Mucosa of stomach (tissue), 1 donor: ENCODE data around the gene ZNF407.

Source experiments
- H3K27me3 ChIP-seq: one replicate; pipeline ENCODE4 v1.7.0; 2013; ENCODE audit warnings: mild to moderate bottlenecking, low read length; ENCODE audit not compliant: control insufficient read depth, insufficient read depth
- H3K36me3 ChIP-seq: one replicate; pipeline ENCODE4 v1.7.0; 2013; ENCODE audit warnings: low read length; ENCODE audit not compliant: control insufficient read depth, insufficient read depth
- H3K4me1 ChIP-seq: one replicate; pipeline ENCODE4 v1.7.0; 2013; ENCODE audit warnings: mild to moderate bottlenecking, low read length; ENCODE audit not compliant: control insufficient read depth, insufficient read depth
- H3K4me3 ChIP-seq: one replicate; pipeline ENCODE4 v1.7.0; 2013; ENCODE audit warnings: low read length
- H3K9ac ChIP-seq: one replicate; pipeline ENCODE4 v1.7.0; 2013; ENCODE audit warnings: mild to moderate bottlenecking, low read length, moderate library complexity
- H3K9me3 ChIP-seq: one replicate; pipeline ENCODE4 v1.7.0; 2013; ENCODE audit warnings: mild to moderate bottlenecking, low read length, moderate library complexity; ENCODE audit not compliant: control insufficient read depth
- donor health status: Pancreatic carcinoma.

Gene ZNF407

DNA sequence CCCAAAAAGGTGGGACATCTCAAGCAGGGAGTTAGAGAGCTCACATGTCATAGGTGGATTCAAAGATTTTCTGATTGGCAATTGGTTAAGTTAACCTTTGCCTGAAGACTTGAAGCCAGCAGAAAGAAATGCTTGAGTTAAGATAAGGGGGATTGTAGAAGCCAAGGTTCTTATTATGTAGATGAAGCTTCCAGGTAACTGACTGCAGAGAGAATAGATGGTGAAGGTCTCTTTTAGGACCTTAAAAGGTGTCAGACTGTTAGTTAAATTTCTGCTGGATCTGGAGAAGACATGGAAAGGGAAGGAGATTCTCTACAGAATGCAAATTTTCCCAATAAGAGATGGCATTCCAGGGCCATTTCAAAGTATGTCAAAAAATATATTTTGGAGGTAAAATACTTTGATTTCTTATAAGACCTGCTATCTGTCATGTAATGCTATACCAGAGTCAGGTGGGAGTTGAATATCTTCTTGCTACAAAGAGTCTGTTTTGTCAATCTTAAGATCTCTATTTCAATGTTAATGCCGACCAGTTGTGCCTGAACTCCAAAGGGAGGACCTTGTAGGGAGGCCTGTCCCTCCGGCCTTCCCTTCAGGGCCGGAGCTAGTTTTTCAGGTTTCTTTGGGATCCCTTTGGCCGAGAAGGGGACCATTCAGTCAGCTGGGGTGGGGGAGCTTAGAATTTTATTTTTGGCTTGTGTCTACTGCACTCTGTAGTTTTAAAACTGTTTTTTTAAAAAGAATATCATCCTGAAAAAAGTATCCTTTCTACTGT, 330.7 kb downstream of the ZNF407 start:
- no peaks in the 10 kb centered on the region for H3K9me3 ChIP-seq
- H3K4me3 ChIP-seq, result no peak overlapping the region
- no peak overlapping the region for H3K9ac ChIP-seq
- no peaks in the 10 kb centered on the region for H3K4me1 ChIP-seq
- no peaks in the 10 kb centered on the region for H3K36me3 ChIP-seq
- H3K27me3 ChIP-seq, result no peaks in the 10 kb centered on the region

- no peaks in the 10 kb centered on the region for H3K9me3 ChIP-seq
- no peak overlapping the region for H3K9ac ChIP-seq
- no peak overlapping the region for H3K4me3 ChIP-seq
Observed at GRCh38 chr18:74929110-74929509, 331.4 kb downstream of the ZNF407 start.

GRCh38 chr18:74930616-74931015, 332.9 kb downstream of the ZNF407 start:
- Histone ChIP-seq H3K4me3 (no peak overlapping the region), H3K9ac (no peak overlapping the region), H3K4me1 (no peaks in the 10 kb centered on the region), H3K9me3 (no peaks in the 10 kb centered on the region), H3K27me3 (no peaks in the 10 kb centered on the region), H3K36me3 (no peaks in the 10 kb centered on the region)

More at GRCh38 chr18:74929110-74929509, 331.4 kb downstream of the ZNF407 start:
- no peaks in the 10 kb centered on the region for H3K27me3 ChIP-seq
- H3K4me1 ChIP-seq, result no peaks in the 10 kb centered on the region
- H3K36me3 ChIP-seq, result no peaks in the 10 kb centered on the region

DNA sequence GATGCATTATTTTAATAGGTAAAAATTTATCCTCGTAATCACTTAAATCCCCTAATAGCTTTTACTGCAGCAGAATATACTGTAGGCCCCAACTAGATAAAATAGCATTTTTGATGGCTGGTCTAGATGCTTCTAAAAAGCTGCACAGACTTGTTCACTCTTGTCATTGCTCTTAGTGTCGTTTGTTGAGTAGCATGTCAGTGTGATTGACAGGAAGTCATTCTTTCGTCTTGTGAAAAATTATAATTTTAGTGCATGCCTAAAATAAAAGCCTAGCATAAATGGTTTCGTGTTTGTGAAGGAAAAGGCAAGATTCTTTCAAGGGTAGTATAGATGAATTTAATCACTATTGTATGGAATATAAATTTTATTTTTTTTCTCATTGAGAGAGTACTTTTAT, 336.3 kb downstream of the ZNF407 start:
- H3K9me3 ChIP-seq, result no peaks in the 10 kb centered on the region
- H3K9ac ChIP-seq, result no peak overlapping the region
- no peaks in the 10 kb centered on the region for H3K36me3 ChIP-seq
- H3K27me3 ChIP-seq, result no peaks in the 10 kb centered on the region
- no peak overlapping the region for H3K4me3 ChIP-seq
- H3K4me1 ChIP-seq, result no peaks in the 10 kb centered on the region

GRCh38 chr18:74935434-74935833, 337.8 kb downstream of the ZNF407 start:
- H3K27me3 ChIP-seq, result no peaks in the 10 kb centered on the region
- H3K36me3 ChIP-seq, result no peaks in the 10 kb centered on the region
- no peaks in the 10 kb centered on the region for H3K4me1 ChIP-seq
- H3K9me3 ChIP-seq, result no peaks in the 10 kb centered on the region
- H3K4me3 ChIP-seq, result no peak overlapping the region
- no peak overlapping the region for H3K9ac ChIP-seq

GRCh38 chr18:74936343-74936742, 338.7 kb downstream of the ZNF407 start:
- H3K27me3 ChIP-seq, result no peaks in the 10 kb centered on the region
- H3K9me3 ChIP-seq, result no peaks in the 10 kb centered on the region
- H3K36me3 ChIP-seq, result no peaks in the 10 kb centered on the region
- no peaks in the 10 kb centered on the region for H3K4me1 ChIP-seq
- H3K4me3 ChIP-seq, result no peak overlapping the region
- H3K9ac ChIP-seq, result no peak overlapping the region

GRCh38 chr18:74937291-74937690, 339.6 kb downstream of the ZNF407 start:
- H3K27me3 ChIP-seq, result no peaks in the 10 kb centered on the region
- H3K9me3 ChIP-seq, result no peaks in the 10 kb centered on the region
- H3K4me3 ChIP-seq, result no peak overlapping the region
- no peak overlapping the region for H3K9ac ChIP-seq
- H3K36me3 ChIP-seq, result no peaks in the 10 kb centered on the region
- no peaks in the 10 kb centered on the region for H3K4me1 ChIP-seq

- H3K4me1 ChIP-seq, result peaks cover 8% of the 10 kb centered on the region
- no peaks in the 10 kb centered on the region for H3K9me3 ChIP-seq
- H3K27me3 ChIP-seq, result no peaks in the 10 kb centered on the region
- H3K36me3 ChIP-seq, result no peaks in the 10 kb centered on the region
- no peak overlapping the region for H3K4me3 ChIP-seq
- no peak overlapping the region for H3K9ac ChIP-seq
Observed at GRCh38 chr18:74940856-74941255, 343.2 kb downstream of the ZNF407 start.

- H3K9me3 ChIP-seq, result no peaks in the 10 kb centered on the region
- peaks cover 8% of the 10 kb centered on the region for H3K4me1 ChIP-seq
- H3K9ac ChIP-seq, result no peak overlapping the region
Observed at GRCh38 chr18:74942319-74942910, 344.7 kb downstream of the ZNF407 start.

DNA sequence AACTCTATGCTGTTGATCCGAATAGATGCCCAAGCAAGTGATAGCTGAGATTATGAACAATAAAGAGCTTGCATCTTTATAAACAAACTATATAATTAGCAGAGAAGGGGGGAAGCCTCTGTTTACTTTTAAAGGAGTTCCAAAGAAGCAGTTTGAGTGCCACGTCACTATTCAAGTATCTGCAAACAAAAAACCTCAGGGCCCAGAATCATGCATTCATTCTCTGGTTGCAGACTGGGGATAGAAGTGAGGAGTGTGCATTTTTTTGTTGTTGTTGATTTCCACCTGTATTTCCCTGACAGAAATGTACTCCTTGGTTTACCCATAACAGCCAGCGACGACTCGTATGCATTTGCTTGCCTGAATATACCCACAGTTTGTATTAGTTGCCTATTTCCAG, 347.0 kb downstream of the ZNF407 start:
- peaks cover 13% of the 10 kb centered on the region for H3K4me1 ChIP-seq
- H3K9me3 ChIP-seq, result no peaks in the 10 kb centered on the region
- H3K9ac ChIP-seq, result no peak overlapping the region
- no peak overlapping the region for H3K4me3 ChIP-seq
- no peaks in the 10 kb centered on the region for H3K27me3 ChIP-seq
- no peaks in the 10 kb centered on the region for H3K36me3 ChIP-seq

More at GRCh38 chr18:74942319-74942910, 344.7 kb downstream of the ZNF407 start:
- H3K4me3 ChIP-seq, result no peak overlapping the region
- no peaks in the 10 kb centered on the region for H3K27me3 ChIP-seq
- H3K36me3 ChIP-seq, result no peaks in the 10 kb centered on the region

DNA sequence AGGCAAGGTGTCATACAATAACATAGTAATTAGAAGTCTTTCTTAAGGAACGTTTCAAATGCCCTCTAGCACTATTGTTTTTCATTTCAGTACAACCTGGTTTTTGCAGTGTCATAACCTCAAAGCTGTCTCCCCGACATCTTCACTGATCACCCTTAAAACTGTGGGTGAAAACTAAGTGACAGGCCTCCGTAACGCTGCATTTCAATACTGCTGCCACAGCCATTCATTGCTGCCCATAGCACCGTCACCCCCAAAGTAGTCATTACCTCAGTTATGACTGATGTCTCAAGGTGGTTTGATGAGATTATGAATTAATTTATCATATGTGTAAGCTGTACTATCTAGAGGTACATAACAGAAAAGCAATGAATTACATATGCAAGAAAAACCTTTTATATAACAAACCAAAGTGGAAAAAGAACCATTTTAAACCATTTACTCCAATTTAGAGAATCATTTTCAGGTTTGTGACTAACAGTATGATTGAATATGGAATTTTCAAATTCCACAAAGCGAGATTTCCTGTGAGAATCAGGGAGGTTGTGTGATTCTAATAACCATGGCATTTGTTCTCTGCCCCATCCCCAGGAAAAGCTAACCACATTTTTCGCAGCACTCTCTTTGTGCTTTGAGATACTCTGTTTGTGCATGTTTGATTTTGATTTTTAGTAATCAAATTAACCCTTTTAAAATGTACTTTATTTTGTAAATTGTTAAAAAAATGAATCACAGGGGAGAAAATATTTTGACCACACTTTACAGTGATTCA, 348.3 kb downstream of the ZNF407 start:
- Histone ChIP-seq H3K9ac (no peak overlapping the region), H3K9me3 (no peaks in the 10 kb centered on the region), H3K36me3 (no peaks in the 10 kb centered on the region), H3K4me3 (no peak overlapping the region), H3K27me3 (no peaks in the 10 kb centered on the region), H3K4me1 (peaks cover 26% of the 10 kb centered on the region)
